Heart right ventricle (tissue), 16 donors: ENCODE data around the gene PPIG. TPM values are rescaled to one million over a fixed set of nuclear protein-coding genes. Genes with fewer than 3 reads are reported as not detected.

Source experiments
- ATAC-seq, 8 donors: fragments of 200-7000 bp; cut with Tn5 transposase; one replicate each; pipeline ENCODE4 v1.9.1; 2020; ENCODE audit warnings: mild to moderate bottlenecking in 8 of 8, moderate library complexity in 8 of 8, moderate number of reproducible peaks in 1 of 8
- DNase-seq, 2 donors: peaks; one replicate each; pipeline ENCODE4 v3.0.0-alpha.2; 2020
- H3K27ac ChIP-seq, 10 donors: fragments of 200-600 bp; sonication (generic) in 2 of 10; one replicate each; pipeline versions ENCODE4 v1.5.0 to v1.8.0; 2020 to 2022; ENCODE audit warnings: mild to moderate bottlenecking in 3 of 10
- H3K27me3 ChIP-seq, 7 donors: fragments of 200-600 bp; one replicate each; pipeline ENCODE4 v1.8.0; 2021 to 2022; ENCODE audit warnings: mild to moderate bottlenecking in 2 of 7
- H3K36me3 ChIP-seq, 9 donors: fragments of 200-600 bp; sonication (generic) in 1 of 9; one replicate each; pipeline versions ENCODE4 v1.5.0 to v1.8.0; 2020 to 2022; ENCODE audit warnings: mild to moderate bottlenecking in 2 of 9
- H3K4me1 ChIP-seq, 9 donors: fragments of 200-600 bp; sonication (generic) in 1 of 9; one replicate each; pipeline versions ENCODE4 v1.5.0 to v1.8.0; 2020 to 2022; ENCODE audit warnings: mild to moderate bottlenecking in 4 of 9
- H3K4me3 ChIP-seq, 10 donors: fragments of 200-600 bp; sonication (generic) in 2 of 10; one replicate each; pipeline versions ENCODE4 v1.5.0 to v1.8.0; 2020 to 2022; ENCODE audit warnings: mild to moderate bottlenecking in 7 of 10, moderate library complexity in 2 of 10
- H3K9me3 ChIP-seq, 11 donors: fragments of 200-600 bp in 10 of 11; sonication (generic) in 2 of 11; one replicate each; pipeline versions ENCODE4 v1.5.0 to v1.8.0; 2013 to 2022; ENCODE audit warnings: mild to moderate bottlenecking in 2 of 11, control low read depth in 1 of 11, moderate library complexity in 1 of 11
- CTCF ChIP-seq, 9 donors: fragments of 200-600 bp; sonication (generic) in 2 of 9; IDR thresholded peaks; one replicate each; pipeline versions ENCODE4 v1.5.0 to v1.8.0; 2021 to 2022; ENCODE audit warnings: antibody characterized with exemption in 9 of 9, mild to moderate bottlenecking in 5 of 9, moderate library complexity in 1 of 9
- WGBS, 2 donors: extraction: QIAGEN DNeasy Blood & Tissue Kit; methylation state at CpG; one replicate each; pipeline ENCODE4 v1.1.7; 2013; ENCODE audit warnings: inconsistent platforms in 1 of 2; 5-methylcytosine and 5-hydroxymethylcytosine counted together
- intact Hi-C, 10 donors: fragments of 100-400 bp; cut with DNase I; formaldehyde crosslinking; loops; one replicate each; pipeline versions ENCODE4 v1.11.1 to v1.14.2; 2022
- polyA plus RNA-seq, 2 donors: library from polyadenylated mRNA; stranded (reverse); fragments of 200-250 nt; gene quantifications; one replicate each; pipeline ENCODE4 v1.2.3, GENCODE V29; 2013
- total RNA-seq, 10 donors: library from RNA; stranded (reverse); fragmentation: NEBNext Ultra II Directional in 3 of 10; extraction: Animal tissue kit (Norgen Biotek cat#: 25700) in 3 of 10; gene quantifications; one replicate each; pipeline versions ENCODE4 v1.2.1 to v1.2.4, GENCODE V29; 2021 to 2023
- donor health status: Arrhythmogenic right ventricular cardiomyopathy.
- donor health status: ischemic (EF 13 %, LVEDD 7.1; RV severe dilation, severe dysfunction).
- donor health status: healthy with polysubstance abuse.
- donor health status: DM: no; HTN: yes; CAD: no.
- donor health status: DM: no; HTN: no; CAD: no.
- donor health status: ischemic (EF 25% LVEDD 6.9; RV normal size, moderate dysfunction).
- donor health status: ischemic (EF 25% LVEDD 5.7; RV mildly dilated, moderate dysfunction).
- donor health status: healthy.
- donor health status: DM: yes; HTN: yes; CAD: no.
- donor health status: Ischemic cardiomyopathy.
- donor health status: ischemic (EF 35%, LVEDD 5.7; RV mildly dilated, moderate dysfunction).
- donor health status: nonischemic (EF 11% LVEDD 7.7; RV severe dilation, severe dysfunction).
- donor health status: DM: yes; HTN: yes; CAD: no.
- donor health status: PGD.
- donor health status: ischemic (EF 29% LVEDD 5.4; RV normal size, mild dysfunction).
- donor health status: nonischemic (EF 23%, LVEDD 6.1; RV moderate dilation, normal function).

PPIG gene
- total and polyA plus RNA-seq, 12 donors = 15.6 to 94.5 (median 40.9) TPM

DNA sequence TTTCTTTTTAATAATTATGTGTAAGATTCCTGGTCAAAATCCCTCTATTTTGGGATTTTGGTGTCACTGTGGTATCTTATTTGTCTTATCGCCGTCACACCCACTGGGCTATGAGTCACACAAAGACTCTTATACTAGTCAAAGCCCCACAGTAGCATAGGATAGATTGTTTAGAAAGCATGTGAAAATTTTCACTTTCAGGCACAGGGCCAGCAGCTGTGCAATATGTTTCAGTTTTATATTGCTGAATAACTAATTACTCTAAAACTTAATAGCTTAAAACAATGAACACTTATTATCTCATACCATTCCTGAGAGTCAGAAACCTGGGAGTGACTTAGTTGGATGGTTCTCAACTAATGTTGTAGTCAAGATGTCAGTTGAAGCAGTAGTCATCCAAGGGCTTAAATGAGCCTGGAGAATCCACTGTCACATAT, 86.1 kb downstream of the PPIG start:
- no peak for ATAC-seq
- Histone ChIP-seq H3K27me3 (no peaks in the 10 kb centered on the region), H3K4me3 (no peak overlapping the region), H3K9me3 (no peaks in the 10 kb centered on the region), H3K27ac (no peak overlapping the region), H3K4me1 (peaks cover under 1 to 5% (median 3%) of the 10 kb centered on the region in 9 donors), H3K36me3 (no peaks in the 10 kb centered on the region)
- no peak for TF ChIP-seq CTCF (IDR thresholded peaks at IDR 0.05)
- intact Hi-C loops = no loop called here
- no peak for DNase-seq
- WGBS, 2 donors = 72 to 74% methylated on average over 2 of the region's 2 CpGs

DNA sequence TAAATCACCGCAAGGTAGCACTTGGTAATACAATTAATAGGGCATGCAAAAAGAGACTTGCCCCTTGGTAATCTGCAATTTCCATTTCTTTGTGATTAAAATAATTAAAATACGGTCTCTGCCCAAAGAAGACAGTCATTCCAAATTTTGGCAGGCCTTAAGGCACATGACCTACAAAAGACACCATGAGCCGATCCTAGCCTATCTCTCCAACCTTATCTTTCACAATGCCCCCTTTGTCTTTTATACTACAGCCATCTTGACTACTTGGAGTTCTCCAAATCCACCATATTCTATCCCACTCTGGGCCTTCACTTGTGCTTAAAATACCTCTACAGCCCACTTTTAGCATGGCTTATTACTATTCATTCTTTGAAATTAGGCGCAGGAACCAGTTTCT, 86.8 kb downstream of the PPIG start:
- no peak for TF ChIP-seq CTCF (IDR thresholded peaks at IDR 0.05)
- ATAC-seq = no peak
- Histone ChIP-seq H3K36me3 (no peaks in the 10 kb centered on the region), H3K4me1 (no peaks in the 10 kb centered on the region), H3K27ac (no peak overlapping the region), H3K27me3 (no peaks in the 10 kb centered on the region), H3K4me3 (no peak overlapping the region), H3K9me3 (no peaks in the 10 kb centered on the region)
- no peak for DNase-seq
- WGBS, 2 donors = 86 to 87% methylated on average over 4 of the region's 4 CpGs
- intact Hi-C loops = no loop called here

DNA sequence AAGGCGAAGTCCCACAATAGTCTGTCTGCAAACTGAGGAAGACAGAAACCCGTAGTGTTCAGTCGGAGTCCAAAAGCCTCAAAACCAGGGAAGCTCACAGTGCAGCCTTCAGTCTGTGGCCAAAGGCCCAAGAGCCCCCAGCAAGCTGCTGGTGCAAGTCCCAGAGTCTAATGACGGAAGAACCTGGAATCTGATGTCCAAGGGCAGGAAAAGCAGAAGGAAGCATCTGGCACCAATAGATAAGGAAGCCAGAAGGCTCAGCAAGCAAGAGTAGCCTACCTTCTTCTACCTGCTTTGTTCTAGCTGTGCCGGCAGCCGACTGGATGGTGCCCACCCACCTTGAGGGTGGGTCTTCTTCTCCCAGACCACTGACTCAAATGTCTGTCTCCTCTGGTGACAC, 88.3 kb downstream of the PPIG start:
- intact Hi-C loops = no loop called here
- H3K4me3 ChIP-seq = no peak overlapping the region
- H3K36me3 ChIP-seq = no peaks in the 10 kb centered on the region
- H3K27me3 ChIP-seq = no peaks in the 10 kb centered on the region
- no peaks in the 10 kb centered on the region for H3K4me1 ChIP-seq
- TF ChIP-seq CTCF (IDR thresholded peaks at IDR 0.05) = no peak
- no peak overlapping the region for H3K27ac ChIP-seq
- 55 to 70% methylated on average over 6 of the region's 6 CpGs for WGBS, 2 donors
- no peaks in the 10 kb centered on the region for H3K9me3 ChIP-seq
- ATAC-seq (no peak), DNase-seq (no peak)

GRCh38 chr2:169673106-169673505, 89.0 kb downstream of the PPIG start:
- H3K4me3 ChIP-seq = no peak overlapping the region
- TF ChIP-seq CTCF (IDR thresholded peaks at IDR 0.05) = no peak
- intact Hi-C loops = no loop called here
- no peaks in the 10 kb centered on the region for H3K4me1 ChIP-seq
- ATAC-seq (no peak), DNase-seq (no peak)
- no peaks in the 10 kb centered on the region for H3K9me3 ChIP-seq
- H3K27ac ChIP-seq = no peak overlapping the region
- H3K27me3 ChIP-seq = no peaks in the 10 kb centered on the region
- WGBS, 2 donors = 76 to 79% methylated on average over 3 of the region's 3 CpGs
- no peaks in the 10 kb centered on the region for H3K36me3 ChIP-seq
